Lower lobe of right lung (tissue), 2 donors: Measurements from ENCODE around the gene RASAL2. TPM values are rescaled to one million over a fixed set of nuclear protein-coding genes. Genes with fewer than 3 reads are reported as not detected.

Experiments
- ATAC-seq, 2 donors: fragments of 200-7000 bp; cut with Tn5 transposase; one replicate each; pipeline ENCODE4 v1.9.1; 2020 to 2022; ENCODE audit warnings: mild to moderate bottlenecking in 2 of 2, moderate library complexity in 2 of 2
- DNase-seq: peaks from one replicate; pipeline ENCODE4 v3.0.0-alpha.2; 2020
- H3K27ac ChIP-seq: fragments of 200-600 bp; one replicate; pipeline ENCODE4 v1.8.0; 2022
- H3K27me3 ChIP-seq: fragments of 200-600 bp; one replicate; pipeline ENCODE4 v1.8.0; 2022; ENCODE audit warnings: low read depth
- H3K36me3 ChIP-seq: fragments of 200-600 bp; one replicate; pipeline ENCODE4 v1.8.0; 2022; ENCODE audit warnings: mild to moderate bottlenecking
- H3K4me1 ChIP-seq: fragments of 200-600 bp; one replicate; pipeline ENCODE4 v1.8.0; 2022
- H3K4me3 ChIP-seq: fragments of 200-600 bp; one replicate; pipeline ENCODE4 v1.8.0; 2022; ENCODE audit warnings: mild to moderate bottlenecking
- H3K9me3 ChIP-seq: fragments of 200-600 bp; one replicate; pipeline ENCODE4 v1.8.0; 2022
- CTCF ChIP-seq: fragments of 200-600 bp; IDR thresholded peaks from one replicate; pipeline ENCODE4 v1.8.0; 2022; ENCODE audit warnings: antibody characterized with exemption, mild to moderate bottlenecking
- intact Hi-C: fragments of 100-400 bp; cut with DNase I; formaldehyde crosslinking; loops from one replicate; pipeline ENCODE4 v1.11.0; 2022
- total RNA-seq: library from RNA; stranded (reverse); fragmentation: NEBNext Ultra II Directional; extraction: Animal tissue kit (Norgen Biotek cat#: 25700); gene quantifications from one replicate; pipeline ENCODE4 v1.2.1, GENCODE V29; 2021
- donor health status: DM: no; HTN: yes; CAD: no; lungs with severe emphysema.

The RASAL2 gene
- total RNA-seq, 1 donor from 2014 or later = 48.3 TPM

DNA sequence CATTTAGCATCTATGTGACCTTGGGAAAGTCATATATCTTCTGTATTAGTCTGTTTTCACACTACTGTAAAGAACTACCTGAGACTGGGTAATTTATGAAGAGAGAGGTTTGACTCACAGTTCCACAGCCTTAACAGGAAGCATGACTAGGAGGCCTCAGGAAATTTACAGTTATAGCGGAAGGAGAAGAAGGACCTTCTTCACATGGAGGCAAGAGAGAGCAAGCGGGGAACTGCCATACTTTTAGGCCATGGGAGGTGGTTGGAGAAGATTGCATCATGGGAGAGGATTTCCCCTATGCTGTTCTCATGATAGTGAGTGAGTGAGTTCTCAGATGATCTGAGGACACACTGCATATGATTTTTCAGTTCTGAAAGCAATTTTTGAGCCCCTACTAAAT lies 315.0 kb downstream of the RASAL2 start:
- intact Hi-C loops = no loop called here
- Histone ChIP-seq H3K27ac (no peak overlapping the region), H3K9me3 (no peaks in the 10 kb centered on the region), H3K27me3 (no peaks in the 10 kb centered on the region), H3K4me1 (no peaks in the 10 kb centered on the region), H3K4me3 (no peak overlapping the region), H3K36me3 (no peaks in the 10 kb centered on the region)
- no peak for TF ChIP-seq CTCF
- no peak for DNase-seq
- ATAC-seq = no peak

DNA sequence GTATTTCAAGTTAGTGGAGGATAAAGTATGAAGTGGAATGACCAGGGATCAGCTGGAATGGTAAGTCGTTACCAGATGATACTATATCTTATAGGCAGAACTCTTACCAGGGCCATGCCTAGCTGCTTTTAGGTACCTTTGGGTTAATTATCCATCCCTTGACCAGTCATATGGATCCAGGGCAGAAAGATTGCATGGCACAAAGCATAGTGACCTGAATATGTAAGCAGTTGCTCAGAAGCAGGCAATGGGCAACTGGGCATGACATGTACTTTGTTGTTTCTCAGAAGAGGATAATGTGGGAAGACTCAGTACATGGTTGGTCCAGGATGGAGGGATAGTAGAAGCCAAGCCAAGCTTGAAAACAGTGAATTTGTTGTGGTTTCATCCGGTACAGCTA lies 315.6 kb downstream of the RASAL2 start:
- H3K4me3 ChIP-seq = no peak overlapping the region
- H3K9me3 ChIP-seq = no peaks in the 10 kb centered on the region
- H3K4me1 ChIP-seq = no peaks in the 10 kb centered on the region
- H3K36me3 ChIP-seq = no peaks in the 10 kb centered on the region
- ATAC-seq = no peak
- no peak overlapping the region for H3K27ac ChIP-seq
- DNase-seq = no peak
- no peak for TF ChIP-seq CTCF
- no peaks in the 10 kb centered on the region for H3K27me3 ChIP-seq
- intact Hi-C loops = no loop called here

DNA sequence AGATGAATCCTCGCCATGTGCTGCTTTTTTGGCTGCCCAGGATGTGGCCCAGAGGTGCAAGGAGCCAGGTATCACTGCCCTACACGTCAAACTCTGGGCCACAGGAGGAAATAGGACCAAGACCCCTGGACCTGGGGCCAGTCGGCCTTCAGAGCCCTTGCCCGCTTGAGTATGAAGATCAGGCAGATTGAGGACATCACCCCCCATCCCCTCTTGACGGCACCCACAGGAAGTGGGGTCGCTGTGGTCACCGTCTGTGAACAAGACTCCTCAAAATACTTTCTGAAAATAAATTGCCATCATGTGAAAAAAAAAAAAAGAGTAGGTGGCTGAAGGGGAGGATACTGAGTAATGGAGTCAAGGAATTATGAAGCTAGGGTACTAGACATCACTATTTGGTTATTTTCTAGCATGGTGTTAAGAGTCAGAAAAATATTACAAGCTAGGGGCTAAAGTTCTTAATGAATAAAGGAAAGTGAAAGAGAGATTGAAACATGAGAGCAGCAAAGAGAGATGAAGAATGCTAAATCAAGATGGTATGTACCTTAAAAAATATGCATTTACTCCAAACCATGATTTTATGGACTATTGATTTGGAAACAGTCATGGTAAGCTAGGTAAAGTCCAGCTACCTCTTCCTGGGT lies 318.0 kb downstream of the RASAL2 start:
- Histone ChIP-seq H3K9me3 (no peaks in the 10 kb centered on the region), H3K4me3 (no peak overlapping the region), H3K27ac (no peak overlapping the region), H3K27me3 (no peaks in the 10 kb centered on the region), H3K36me3 (no peaks in the 10 kb centered on the region), H3K4me1 (no peaks in the 10 kb centered on the region)
- DNase-seq (no peak), ATAC-seq (no peak)
- intact Hi-C loops = no loop called here
- no peak for TF ChIP-seq CTCF

DNA sequence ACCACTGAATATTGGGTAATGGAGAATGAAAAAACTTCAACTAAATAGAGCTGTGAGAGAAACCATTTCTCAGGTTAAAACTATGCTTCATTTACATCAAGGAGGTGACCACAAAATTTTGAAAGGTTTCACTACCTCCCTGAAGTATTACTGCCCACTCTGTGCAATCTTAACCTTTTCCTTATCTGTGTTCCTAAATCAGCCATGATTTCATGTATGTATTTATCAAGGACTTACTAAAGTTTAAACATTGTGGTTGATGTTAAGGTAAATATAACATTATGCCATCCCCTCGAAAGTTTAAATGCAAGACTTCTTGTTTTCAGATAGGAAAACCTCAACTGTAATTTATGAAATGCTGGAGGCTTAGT lies 318.5 kb downstream of the RASAL2 start:
- Histone ChIP-seq H3K4me1 (no peaks in the 10 kb centered on the region), H3K4me3 (no peak overlapping the region), H3K9me3 (no peaks in the 10 kb centered on the region), H3K27ac (no peak overlapping the region), H3K36me3 (no peaks in the 10 kb centered on the region), H3K27me3 (no peaks in the 10 kb centered on the region)
- no peak for TF ChIP-seq CTCF
- DNase-seq (no peak), ATAC-seq (no peak)
- intact Hi-C loops = no loop called here

DNA sequence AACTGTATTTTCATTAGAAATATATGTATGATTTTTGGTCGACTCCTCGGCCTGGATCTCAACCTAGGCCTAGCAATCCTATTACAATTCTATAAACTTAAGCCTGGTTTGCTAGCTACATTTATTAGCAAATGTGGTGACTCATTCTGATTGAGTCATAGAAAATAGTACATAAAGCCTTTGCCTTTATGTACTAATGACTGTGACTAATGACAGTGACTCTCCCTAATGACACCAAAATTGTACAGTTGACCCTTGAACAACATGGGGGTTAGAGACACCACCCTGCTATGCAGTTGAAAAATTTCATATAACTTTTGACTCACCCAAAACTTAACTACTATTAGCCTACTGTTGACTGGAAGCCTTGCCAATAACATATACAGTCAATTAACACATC lies 324.0 kb downstream of the RASAL2 start:
- DNase-seq (no peak), ATAC-seq (peak in 1 of 2 donors; percentile 51)
- Histone ChIP-seq H3K27me3 (no peaks in the 10 kb centered on the region), H3K9me3 (no peaks in the 10 kb centered on the region), H3K36me3 (no peaks in the 10 kb centered on the region), H3K4me3 (no peak overlapping the region), H3K4me1 (no peaks in the 10 kb centered on the region), H3K27ac (no peak overlapping the region)
- TF ChIP-seq CTCF = no peak
- intact Hi-C loops = no loop called here
